Mesothelial cell of epicardium (in vitro differentiated cells): ENCODE data around the gene ATR. TPM values are rescaled to one million over a fixed set of nuclear protein-coding genes. Genes with fewer than 3 reads are reported as not detected.

Source experiments
- DNase-seq, 2 experiments: peaks; one replicate each; pipeline ENCODE4 v3.0.0; 2021; ENCODE audit warnings: low spot score in 2 of 2; ENCODE audit not compliant: unreplicated experiment in 2 of 2
- H3K27ac Mint-ChIP-seq: 2 replicates; pipeline ENCODE4 v1.8.0; 2021; ENCODE audit warnings: mixed read lengths
- H3K27me3 Mint-ChIP-seq: 2 replicates; pipeline ENCODE4 v1.8.0; 2021; ENCODE audit warnings: low read depth, mixed read lengths
- H3K36me3 Mint-ChIP-seq: 2 replicates; pipeline ENCODE4 v1.8.0; 2021; ENCODE audit warnings: mixed read lengths
- H3K4me1 Mint-ChIP-seq: 2 replicates; pipeline ENCODE4 v1.8.0; 2021; ENCODE audit warnings: mixed read lengths
- H3K4me3 Mint-ChIP-seq: 2 replicates; pipeline ENCODE4 v1.8.0; 2021; ENCODE audit warnings: mild to moderate bottlenecking, moderate library complexity, mixed read lengths
- H3K9me3 Mint-ChIP-seq: 2 replicates; pipeline ENCODE4 v1.8.0; 2021; ENCODE audit warnings: mixed read lengths
- CTCF ChIP-seq: fragments of 200-600 bp; sonication (generic); IDR thresholded peaks from one replicate; pipeline ENCODE4 v1.5.0; 2021; ENCODE audit warnings: antibody characterized with exemption; ENCODE audit not compliant: unreplicated experiment
- total RNA-seq: library from RNA; stranded (reverse); gene quantifications from 3 replicates; pipeline ENCODE4 v1.2.1, GENCODE V29; 2021

ATR gene
- 23.6 to 27.9 TPM (median 25.5 TPM) in 3 replicates for total RNA-seq

DNA sequence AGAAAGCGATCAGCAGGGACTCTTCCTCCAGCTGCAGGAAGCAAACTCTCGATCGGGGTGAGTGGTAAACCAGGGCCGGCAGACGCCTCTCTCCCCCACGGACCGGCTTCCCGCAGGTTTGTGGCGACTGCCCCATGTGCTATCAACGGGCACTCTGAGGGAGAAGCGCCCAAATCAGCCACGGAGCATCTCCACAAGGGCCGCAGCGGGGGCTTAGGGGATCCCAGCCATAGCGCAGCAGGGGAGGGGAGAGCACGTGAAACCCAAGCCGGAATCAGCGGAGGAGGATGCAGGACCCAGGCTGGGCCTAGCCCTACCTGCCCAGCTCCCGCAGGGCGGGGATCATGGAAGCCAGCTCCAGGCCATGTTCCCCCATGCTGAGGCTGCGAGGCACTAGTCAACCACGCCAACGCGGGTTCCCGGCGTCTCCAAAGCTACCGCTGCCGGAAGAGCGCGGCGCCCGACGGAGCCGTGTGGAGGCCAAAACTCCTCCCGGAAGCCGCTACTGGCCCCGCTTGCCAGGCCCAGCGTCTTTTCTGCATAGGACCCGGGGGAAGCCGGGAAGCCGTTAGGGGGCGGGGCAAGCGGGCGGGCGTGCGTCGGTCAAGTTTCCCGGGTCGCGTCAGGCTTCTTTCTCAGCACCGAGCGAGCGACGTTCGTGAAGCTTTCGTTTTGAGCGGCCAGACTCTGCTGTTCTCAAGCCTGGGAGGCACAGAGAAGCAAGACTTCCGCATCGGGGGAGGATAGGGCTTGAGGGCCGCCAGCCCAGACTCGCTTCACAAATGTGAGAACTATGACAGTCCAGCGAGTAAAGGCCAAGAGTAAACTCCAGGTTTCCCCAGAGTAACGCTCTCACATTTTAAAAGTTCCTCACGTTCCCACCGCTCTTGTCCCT lies at the start of gene ATR:
Gene ATR (minus strand): TSS at position 405 of the 895 bp plus-strand sequence. CDS start 29 bp downstream, at position 376.
- peaks cover 25% of the 10 kb centered on the region for H3K4me1 Mint-ChIP-seq
- TF ChIP-seq CTCF: no peak
- peak within 1 kb of the TSS; percentile 97 for H3K27ac Mint-ChIP-seq
- peaks cover 14% of the 10 kb centered on the region for H3K27me3 Mint-ChIP-seq
- DNase-seq: peak; percentile 89 to 95
- no peaks in the 10 kb centered on the region for H3K36me3 Mint-ChIP-seq
- no peaks in the 10 kb centered on the region for H3K9me3 Mint-ChIP-seq
- H3K4me3 Mint-ChIP-seq: peak within 1 kb of the TSS; percentile 90

DNA sequence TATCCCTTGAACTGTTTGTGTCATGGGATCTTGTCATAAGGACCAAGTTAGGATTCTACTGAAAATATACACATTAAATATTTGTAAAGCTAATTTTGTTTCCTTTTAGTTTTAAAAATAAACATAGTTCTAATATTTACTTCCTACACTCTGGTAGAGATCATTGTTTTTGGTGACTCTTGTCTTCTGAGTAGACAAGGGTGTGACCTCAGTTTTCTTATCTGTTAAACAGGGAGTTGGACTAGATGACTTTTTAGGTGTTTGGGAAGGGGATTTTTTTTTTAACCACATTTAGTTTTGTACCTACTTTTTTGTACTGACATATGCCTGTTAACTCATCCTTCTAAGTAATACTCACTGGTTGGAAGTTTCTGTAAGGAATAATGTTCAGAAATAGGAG lies 48.4 kb upstream of the ATR start:
- no peak for DNase-seq
- H3K4me1 Mint-ChIP-seq: no peaks in the 10 kb centered on the region
- H3K36me3 Mint-ChIP-seq: no peaks in the 10 kb centered on the region
- no peaks in the 10 kb centered on the region for H3K27me3 Mint-ChIP-seq
- no peak for TF ChIP-seq CTCF
- no peak overlapping the region for H3K27ac Mint-ChIP-seq
- H3K9me3 Mint-ChIP-seq: no peaks in the 10 kb centered on the region
- H3K4me3 Mint-ChIP-seq: no peak overlapping the region

DNA sequence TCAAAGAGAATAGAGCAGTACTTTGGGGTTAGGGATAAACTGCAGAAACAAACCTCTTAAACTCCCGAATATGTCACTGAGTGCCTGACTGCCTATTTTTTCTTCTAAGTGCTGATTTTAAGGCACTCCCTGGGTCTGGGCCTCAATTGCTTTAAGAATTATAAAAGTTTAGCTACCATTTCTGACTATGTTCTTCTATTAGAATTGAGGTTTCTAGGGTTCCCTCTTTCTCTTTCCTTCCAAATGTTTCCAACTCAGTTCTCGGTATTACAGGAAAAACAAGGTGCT lies 46.6 kb upstream of the ATR start:
- no peak overlapping the region for H3K27ac Mint-ChIP-seq
- no peak for DNase-seq
- TF ChIP-seq CTCF: no peak
- H3K4me3 Mint-ChIP-seq: no peak overlapping the region
- H3K9me3 Mint-ChIP-seq: no peaks in the 10 kb centered on the region
- H3K4me1 Mint-ChIP-seq: no peaks in the 10 kb centered on the region
- no peaks in the 10 kb centered on the region for H3K36me3 Mint-ChIP-seq
- no peaks in the 10 kb centered on the region for H3K27me3 Mint-ChIP-seq

DNA sequence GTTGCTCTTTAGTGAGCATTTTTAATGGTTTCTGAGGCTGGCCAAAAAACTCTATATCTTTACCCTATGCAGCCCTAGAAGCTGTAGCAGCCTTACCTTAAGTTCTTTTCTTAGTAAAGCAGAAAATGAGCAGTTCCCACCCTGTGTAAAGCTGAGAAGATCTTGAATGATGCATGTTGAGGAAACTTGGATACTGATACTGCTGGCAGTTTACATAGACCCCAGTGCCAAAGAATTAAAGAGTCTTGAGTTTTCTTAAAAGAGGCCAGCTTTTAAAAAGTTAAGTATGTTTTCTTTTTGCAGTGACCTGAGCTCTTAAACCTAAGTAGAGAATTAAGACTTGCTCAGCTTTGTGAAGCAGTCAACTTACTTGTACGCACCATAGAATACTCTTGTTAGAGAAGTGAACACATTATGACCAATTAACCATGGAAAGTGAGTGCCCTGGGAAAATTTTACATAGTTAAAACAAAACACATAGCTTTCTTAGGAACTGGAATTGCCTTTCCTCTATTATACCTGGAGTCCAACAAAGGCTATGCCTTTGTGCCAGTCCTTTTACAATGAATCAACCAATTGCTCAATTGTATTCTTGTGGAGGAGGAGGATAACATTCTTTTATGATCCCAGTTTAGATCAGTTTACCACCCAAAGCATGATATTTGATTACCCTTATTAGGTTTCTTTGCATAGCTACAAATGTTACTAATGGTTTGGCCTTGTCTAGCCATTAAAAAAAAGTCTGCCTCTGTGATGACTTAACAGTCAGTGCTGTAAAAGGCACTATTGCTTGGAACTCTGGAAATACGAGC lies 46.0 kb upstream of the ATR start:
- H3K9me3 Mint-ChIP-seq: no peaks in the 10 kb centered on the region
- H3K4me1 Mint-ChIP-seq: no peaks in the 10 kb centered on the region
- no peak overlapping the region for H3K4me3 Mint-ChIP-seq
- no peak overlapping the region for H3K27ac Mint-ChIP-seq
- no peaks in the 10 kb centered on the region for H3K36me3 Mint-ChIP-seq
- DNase-seq: no peak
- TF ChIP-seq CTCF: no peak
- no peaks in the 10 kb centered on the region for H3K27me3 Mint-ChIP-seq

DNA sequence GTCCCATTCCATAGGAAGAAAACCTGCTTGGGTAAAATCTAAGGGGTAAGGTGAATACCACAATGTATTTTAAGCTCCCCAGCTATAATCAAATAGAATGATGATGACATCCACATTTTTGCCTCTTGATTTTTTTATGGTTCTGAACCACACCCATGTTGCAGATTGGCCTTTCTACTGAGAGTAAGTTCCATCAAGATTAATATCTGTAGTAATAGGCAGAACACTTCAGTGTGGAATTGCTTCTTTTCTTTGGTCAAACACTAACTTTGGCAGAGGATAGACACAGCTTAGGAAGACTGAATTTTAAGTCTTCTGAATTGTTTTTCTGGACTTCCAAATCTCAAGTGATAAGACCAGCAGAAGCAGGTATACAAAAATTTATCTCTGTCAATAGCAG lies 44.7 kb upstream of the ATR start:
- DNase-seq: no peak
- TF ChIP-seq CTCF: no peak
- H3K36me3 Mint-ChIP-seq: no peaks in the 10 kb centered on the region
- H3K4me1 Mint-ChIP-seq: no peaks in the 10 kb centered on the region
- no peak overlapping the region for H3K4me3 Mint-ChIP-seq
- H3K27me3 Mint-ChIP-seq: no peaks in the 10 kb centered on the region
- H3K27ac Mint-ChIP-seq: no peak overlapping the region
- no peaks in the 10 kb centered on the region for H3K9me3 Mint-ChIP-seq
